NCI-H1092 (cell line): ENCODE results near the gene HLA-DQB2.
"Not testable (repeated sequence)": the region's sequence is repeated elsewhere in the genome, so short reads cannot be mapped to it uniquely, and the experiment has no call there.

Source experiments
- DNase-seq: peaks from one replicate; lab custom pipeline; 2025; lab: John Stamatoyannopoulos, UW

Gene HLA-DQB2

GRCh38 chr6:32763421-32763820 is at the start of gene HLA-DQB2:
HLA-DQB2 (minus strand) TSS chr6:32763532; CDS start chr6:32763470, 62 bp downstream.
- DNase-seq = no peak

DNA sequence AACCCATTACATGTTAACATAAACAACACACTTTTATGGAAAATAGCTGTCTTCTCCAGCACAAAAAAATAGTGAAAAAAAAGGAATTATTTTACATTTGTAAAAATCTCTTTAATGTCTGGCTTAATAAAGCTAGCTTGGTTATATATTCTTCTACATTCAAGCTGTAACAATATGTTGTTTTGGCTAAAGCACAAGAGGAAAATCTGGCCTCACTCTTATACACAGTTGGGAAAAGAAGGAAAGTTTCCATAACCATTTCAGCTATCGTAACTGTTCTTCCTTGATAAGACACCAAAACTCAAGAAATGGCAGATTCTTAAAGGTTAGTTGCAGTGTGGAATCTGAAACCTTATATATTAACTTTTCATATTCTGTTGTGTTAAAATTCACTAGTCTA is 45.8 kb upstream of the HLA-DQB2 start:
- no peak for DNase-seq

GRCh38 chr6:32807020-32807580 is 43.8 kb upstream of the HLA-DQB2 start:
- DNase-seq = no peak

DNA sequence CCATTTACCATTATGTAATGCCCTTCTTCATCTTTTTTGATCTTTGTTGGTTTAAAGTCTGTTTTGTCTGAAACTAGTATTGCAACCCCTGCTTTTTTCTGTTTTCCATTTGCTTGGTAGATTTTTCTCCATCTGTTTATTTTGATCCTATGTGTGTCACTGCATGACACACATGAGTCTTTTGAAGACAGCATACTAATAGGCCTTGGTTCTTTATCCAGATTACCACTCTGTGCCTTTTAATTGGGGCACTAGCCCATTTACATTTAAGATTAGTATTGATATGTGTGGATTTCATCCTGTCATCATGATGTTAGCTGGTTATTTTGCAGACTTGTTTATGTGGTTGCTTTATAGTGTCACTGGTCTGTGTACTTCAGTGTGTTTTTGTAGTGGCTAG is 42.1 kb upstream of the HLA-DQB2 start:
- DNase-seq = not testable (repeated sequence)

GRCh38 chr6:32803416-32803815 is 40.1 kb upstream of the HLA-DQB2 start:
- DNase-seq = no peak

- DNase-seq = no peak
Measured at GRCh38 chr6:32799740-32800139, 36.4 kb upstream of the HLA-DQB2 start.

DNA sequence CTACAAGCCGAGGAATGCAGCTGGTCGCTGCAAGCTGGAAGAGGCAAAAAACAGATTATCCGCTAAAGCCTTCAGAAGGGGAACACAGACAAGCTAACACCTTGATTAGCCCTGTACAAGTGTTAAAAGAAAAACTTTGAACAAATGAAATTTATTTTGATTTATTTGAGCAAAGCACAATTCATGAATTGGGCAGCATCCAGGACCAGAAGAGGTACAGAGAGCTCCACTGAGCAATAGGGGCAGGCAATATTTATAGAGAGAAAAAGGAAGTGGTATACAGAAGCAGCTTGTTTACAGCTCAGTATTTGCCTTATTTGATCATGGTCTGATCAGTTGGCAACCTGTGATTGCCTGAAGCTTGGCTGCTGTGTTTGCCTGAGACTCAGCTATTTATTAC is 35.8 kb upstream of the HLA-DQB2 start:
- DNase-seq = no peak

- no peak for DNase-seq
Measured at GRCh38 chr6:32796848-32797776, 33.8 kb upstream of the HLA-DQB2 start.

DNA sequence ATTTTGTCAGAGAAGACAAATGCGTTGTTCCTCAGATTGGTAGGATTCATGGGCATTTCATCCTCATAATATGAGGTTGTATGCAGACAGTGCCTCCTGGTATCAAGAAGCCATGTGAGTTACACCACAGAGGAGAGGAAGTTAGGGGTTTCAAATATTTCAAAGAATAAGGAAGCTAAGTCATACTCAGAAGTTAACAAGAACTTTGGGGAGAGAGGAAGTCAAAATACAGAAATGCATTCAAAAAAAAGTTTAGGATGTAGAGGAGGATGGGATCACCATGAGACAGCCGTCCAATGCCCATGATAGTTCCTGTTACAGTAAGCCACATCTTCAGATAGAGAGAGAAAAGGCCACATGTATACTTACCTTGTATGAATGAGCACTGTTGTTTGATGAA is 31.2 kb upstream of the HLA-DQB2 start:
- DNase-seq = no peak

DNA sequence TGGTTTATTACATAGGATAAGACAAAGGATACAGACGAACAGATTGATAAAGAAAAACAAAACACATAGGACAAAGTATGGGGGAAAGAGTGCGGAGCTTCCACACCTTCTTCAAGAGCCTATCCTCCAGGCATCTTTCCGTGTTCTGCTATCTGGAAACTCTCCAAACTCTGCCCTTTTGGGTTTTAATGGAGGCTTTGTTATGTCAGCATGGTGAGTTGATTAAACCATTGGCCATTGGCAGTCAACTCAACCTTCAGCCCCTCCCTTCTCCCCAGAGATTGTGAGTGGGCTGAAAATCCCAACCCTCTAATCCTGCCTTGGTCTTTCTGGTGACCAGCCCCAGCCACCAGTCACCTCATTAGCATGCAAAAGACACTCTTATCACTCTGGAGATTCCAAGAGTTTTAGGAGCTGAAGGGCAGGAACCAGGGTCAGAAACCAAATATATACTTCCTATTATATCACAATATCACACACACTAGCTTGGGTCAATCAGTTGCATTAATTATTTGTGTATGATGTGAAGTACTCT is 29.6 kb upstream of the HLA-DQB2 start:
- no peak for DNase-seq

DNA sequence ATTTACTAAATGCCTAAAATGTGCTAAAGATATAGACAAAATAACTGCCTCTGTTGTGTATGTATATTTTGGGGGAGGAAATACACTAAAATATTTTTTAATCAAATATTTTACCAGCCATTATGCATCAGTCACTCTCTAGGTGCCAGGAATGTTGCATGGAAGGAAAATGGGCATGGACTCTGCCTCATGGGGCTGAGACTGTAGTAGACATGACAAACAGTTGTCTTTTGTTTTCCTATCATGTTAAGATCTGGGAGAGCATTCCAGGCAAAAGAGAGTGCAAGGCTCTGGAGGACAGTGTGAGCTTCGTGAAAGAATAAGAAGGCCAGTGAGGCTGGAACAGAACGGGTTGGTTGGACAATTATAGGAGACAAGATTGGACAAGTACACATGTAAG is 27.0 kb upstream of the HLA-DQB2 start:
- DNase-seq = no peak

DNA sequence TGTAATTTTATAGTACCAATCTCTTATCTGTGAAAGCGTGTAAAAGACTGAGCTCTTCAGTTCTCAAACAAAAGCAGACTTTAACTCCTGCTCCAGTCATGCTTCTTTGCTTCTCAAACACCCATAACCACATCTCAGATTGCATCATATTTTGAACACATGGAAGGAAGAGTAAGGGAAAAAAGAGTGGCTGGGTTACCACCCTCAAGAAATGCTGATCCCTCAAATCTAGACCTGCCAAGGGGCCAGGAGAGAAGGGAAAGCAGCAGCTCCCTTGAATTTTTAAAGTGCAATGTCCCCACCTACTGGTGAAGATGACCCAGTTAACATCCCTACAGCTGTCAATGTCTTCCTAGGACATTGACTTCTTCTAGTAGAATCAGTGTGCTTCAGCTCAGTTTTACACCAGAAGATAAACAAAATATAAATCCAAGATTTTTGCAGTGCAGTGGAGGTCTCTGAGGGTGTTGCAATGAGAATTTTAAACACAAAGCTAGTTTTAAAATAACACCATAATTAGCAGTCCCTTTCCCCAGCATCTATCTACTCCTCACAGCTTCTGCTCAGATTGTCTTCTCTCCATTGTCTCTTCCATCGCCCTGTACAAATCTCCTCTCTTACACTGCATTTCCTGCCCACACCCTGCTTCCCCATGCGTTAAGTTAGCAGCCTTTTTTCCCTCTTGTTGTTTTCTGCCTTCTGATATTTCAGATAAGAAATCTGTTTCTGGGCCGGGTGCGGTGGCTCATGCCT is 22.6 kb upstream of the HLA-DQB2 start:
- no peak for DNase-seq

DNA sequence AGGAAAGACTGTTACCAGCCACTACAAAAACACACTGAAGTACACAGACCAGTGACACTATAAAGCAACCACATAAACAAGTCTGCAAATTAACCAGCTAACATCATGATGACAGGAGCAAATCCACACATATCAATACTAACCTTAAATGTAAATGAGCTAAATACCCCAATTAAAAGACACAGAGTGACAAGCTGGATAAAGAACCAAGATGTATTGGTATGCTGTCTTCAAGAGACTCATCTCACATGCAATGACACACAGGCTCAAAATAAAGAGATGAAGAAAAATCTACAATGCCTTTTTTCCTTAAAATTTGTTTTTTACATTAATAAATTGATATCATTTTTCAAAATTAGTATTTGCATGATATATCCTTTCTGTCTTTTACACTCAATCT is 19.6 kb upstream of the HLA-DQB2 start:
- DNase-seq = not testable (repeated sequence)

DNA sequence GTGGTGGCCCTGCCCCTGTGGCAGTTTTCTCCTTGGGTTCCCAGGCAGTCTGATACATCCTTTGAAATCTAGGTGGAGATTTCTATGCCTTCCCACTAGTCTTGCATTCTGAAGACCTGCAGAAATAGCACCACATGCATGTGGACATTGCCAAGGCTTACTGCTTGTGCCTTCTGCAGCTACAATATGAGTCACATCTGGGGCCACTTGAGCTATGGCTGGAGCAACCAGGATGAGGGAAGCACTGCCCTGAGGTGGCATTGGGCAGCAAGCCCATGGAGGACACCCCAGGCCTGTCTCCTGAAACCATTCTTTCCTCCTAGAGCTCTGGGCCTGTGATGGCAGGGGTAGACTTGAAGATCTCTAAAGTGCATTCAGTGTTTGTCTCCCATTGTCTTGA is 15.7 kb upstream of the HLA-DQB2 start:
- DNase-seq = no peak

- DNase-seq = no peak
Measured at GRCh38 chr6:32775071-32775470, 11.7 kb upstream of the HLA-DQB2 start.

DNA sequence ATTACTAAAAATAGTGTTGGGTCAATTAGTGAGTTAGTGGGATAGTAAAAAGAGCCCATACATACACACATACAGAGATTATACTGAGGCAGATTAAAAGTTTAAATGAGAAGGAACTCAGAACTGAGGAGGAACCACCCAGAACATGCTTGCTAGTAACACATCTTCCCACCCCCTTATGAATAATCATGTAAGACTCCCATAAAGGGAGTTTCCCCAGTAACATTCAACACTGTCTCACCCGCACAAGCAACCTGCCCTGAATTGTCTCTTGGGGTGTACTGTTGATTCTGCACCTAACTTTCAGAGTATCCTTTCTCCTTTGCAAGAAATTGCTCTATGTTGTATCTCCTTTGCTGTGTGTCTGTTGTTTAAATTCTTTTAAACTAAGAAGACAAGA is 11.1 kb upstream of the HLA-DQB2 start:
- no peak for DNase-seq

GRCh38 chr6:32772656-32773055 is 9.3 kb upstream of the HLA-DQB2 start:
- no peak for DNase-seq

- DNase-seq = no peak
Measured at GRCh38 chr6:32764048-32764447, 716 bp upstream of the HLA-DQB2 start.

DNA sequence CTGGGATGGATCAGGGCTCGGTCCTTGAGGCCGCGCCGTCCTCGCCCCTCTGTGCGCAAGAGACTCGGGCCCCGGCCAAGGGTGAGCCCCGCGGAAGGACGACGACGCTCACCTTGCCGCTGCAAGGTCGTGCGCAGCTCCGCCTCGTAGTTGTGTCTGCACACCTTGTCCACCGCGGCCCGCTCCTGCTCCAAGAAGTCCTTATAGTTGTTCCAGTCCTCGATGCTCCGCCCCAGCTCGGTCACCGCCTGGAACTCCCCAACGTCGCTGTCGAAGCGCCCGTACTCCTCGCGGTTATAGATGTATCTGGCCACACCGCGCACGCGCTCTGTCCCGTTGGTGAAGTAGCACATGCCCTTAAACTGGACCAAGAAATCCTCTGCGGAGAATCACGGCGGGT is 1.8 kb downstream of the HLA-DQB2 start:
- DNase-seq = no peak

- DNase-seq = no peak
Measured at GRCh38 chr6:32761072-32761471, 2.3 kb downstream of the HLA-DQB2 start.

DNA sequence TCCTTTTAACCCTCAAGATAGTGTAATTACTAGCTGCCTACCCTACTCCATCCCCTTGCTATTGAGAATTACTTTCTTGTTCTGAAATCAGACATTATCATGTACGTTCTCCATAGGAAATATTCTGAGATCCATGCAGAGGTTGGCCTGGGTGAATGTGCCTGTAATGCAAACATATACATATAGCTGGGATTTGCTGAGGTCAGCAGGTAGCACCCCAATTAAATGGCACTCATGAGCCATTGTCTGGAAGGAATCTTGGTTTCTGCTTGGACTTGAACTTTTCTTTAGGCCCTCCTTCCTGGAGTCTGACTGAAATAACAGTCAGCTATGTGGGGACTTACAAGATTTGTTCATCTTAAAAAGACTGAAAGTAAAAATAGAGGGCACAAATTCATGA is 3.7 kb downstream of the HLA-DQB2 start:
- no peak for DNase-seq

GRCh38 chr6:32752580-32752979 is 10.8 kb downstream of the HLA-DQB2 start:
- no peak for DNase-seq

GRCh38 chr6:32745649-32746048 is 17.7 kb downstream of the HLA-DQB2 start:
- not testable (repeated sequence) for DNase-seq
